ENCODE data around the gene ANAPC5.
"Not testable (repeated sequence)": the region's sequence is repeated elsewhere in the genome, so short reads cannot be mapped to it uniquely, and the experiment has no call there.

ANAPC5 gene

DNA sequence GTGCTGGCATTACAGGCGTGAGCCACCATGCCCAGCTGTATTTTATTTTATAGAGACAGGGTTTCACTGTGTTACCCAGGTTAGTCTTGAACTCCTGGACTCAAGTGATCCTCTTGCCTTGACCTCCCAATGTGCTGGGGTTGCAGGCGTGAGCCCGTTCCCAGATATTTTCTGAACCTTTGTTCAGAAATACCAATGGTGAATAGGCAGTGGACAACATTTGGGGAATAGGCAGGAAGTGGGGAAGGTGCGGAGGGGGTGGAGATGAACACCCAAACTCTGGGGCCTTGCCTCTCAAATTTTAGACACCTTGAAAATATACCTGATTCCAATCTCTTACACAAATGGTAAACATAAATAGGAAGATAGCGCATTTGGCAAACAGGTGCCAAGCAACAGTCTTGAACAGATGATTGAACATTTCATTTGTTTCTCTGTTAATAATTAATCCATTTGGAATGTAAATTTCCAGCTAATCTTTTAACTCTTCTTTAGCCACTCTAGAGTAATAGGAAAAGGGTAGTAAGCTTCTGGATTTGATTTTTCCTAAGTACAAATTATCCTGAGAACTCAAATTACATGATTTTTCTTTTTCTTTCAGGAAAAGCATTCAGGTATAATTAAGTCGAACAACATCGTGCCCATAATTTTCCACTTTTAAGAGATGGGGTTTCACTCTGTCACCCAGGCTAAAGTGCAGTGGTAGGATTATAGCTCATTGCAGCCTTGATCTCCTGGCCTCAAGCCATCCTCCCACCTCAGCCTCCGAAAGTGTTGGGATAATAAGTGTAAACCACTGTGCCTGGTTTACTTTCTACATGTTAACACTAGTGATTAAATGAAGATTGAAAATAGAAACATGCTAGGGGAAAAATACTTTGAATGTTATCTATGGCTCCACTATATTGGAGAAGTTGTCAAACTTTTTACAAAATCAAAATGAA is 24.8 kb upstream of the ANAPC5 start:
- peak overlapping the region; percentile 92 for H3K27ac ChIP-seq
- TF ChIP-seq, protein P1, sequence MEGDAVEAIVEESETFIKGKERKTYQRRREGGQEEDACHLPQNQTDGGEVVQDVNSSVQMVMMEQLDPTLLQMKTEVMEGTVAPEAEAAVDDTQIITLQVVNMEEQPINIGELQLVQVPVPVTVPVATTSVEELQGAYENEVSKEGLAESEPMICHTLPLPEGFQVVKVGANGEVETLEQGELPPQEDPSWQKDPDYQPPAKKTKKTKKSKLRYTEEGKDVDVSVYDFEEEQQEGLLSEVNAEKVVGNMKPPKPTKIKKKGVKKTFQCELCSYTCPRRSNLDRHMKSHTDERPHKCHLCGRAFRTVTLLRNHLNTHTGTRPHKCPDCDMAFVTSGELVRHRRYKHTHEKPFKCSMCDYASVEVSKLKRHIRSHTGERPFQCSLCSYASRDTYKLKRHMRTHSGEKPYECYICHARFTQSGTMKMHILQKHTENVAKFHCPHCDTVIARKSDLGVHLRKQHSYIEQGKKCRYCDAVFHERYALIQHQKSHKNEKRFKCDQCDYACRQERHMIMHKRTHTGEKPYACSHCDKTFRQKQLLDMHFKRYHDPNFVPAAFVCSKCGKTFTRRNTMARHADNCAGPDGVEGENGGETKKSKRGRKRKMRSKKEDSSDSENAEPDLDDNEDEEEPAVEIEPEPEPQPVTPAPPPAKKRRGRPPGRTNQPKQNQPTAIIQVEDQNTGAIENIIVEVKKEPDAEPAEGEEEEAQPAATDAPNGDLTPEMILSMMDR (IDR thresholded peaks at IDR 0.05) = no peak
- no peak for TF ChIP-seq ZFX (IDR thresholded peaks at IDR 0.05; ENCODE audit: borderline replicate concordance)

DNA sequence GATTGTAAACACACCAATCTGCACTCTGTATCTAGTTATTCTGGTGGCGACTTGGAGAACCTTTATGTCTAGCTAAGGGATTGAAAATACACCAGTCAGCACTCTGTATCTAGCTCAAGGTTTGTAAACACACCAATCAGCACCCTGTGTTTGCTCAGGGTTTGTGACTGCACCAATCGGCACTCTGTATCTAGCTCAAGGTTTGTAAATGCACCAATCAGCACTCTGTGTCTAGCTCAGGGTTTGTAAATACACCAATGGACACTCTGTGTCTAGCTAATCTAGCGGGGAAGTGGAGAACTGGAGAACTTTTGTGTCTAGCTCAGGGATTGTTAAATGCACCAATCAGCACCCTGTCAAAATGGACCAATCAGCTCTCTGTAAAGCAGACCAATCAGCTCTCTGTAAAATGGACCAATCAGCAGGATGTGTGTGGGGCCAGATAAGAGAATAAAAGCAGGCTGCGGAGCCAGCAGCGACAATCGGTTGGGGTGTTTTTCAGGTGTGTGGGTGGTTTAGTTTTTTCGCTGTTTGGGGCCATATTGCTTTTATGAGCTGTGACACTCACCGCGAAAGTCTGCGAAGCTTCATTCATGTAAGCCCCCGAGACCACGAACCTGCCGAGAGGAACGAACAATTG is 22.9 kb upstream of the ANAPC5 start:
- H3K27ac ChIP-seq = peak overlapping the region; percentile 92; the same call in 1 of the 2 replicates

DNA sequence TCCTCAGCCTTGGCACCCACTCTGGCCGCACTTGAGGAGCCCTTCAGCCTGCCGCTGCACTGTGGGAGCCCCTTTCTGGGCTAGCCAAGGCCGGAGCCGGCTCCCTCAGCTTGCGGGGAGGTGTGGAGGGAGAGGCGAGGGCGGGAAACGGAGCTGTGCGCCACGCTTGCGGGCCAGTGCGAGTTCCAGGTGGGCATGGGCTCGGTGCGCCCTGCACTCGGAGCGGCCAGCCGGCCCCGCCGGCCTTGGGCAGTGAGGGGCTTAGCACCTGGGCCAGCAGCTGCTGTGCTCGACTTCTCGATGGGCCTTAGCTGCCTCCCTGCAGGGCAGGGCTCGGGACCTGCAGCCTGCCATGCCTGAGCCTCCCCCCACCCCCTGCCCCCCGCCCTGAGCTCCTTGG is 22.1 kb upstream of the ANAPC5 start:
- not testable (repeated sequence) for H3K27ac ChIP-seq

DNA sequence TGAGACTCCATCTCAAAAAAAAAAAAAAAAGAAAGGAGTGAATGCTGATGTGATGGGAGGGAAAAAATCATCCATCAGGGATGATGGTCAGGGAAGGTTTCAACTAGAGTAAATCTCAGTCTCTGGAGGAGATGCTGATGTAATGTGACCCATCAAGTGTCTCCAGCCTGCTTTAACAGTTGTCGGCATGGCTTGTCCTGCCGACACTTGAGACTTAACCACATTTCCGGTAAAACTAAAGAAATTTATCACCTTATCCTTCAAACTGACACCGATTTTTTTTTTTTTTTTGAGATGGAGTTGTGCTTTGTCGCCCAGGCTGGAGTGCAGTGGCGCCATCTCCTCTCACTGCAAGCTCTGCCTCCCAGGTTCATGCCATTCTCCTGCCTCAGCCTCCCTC is 21.5 kb upstream of the ANAPC5 start:
- no peak for TF ChIP-seq ZFX (IDR thresholded peaks at IDR 0.05; ENCODE audit: borderline replicate concordance)
- TF ChIP-seq, protein P1 (IDR thresholded peaks at IDR 0.05) = no peak
- H3K27ac ChIP-seq = no peak overlapping the region

DNA sequence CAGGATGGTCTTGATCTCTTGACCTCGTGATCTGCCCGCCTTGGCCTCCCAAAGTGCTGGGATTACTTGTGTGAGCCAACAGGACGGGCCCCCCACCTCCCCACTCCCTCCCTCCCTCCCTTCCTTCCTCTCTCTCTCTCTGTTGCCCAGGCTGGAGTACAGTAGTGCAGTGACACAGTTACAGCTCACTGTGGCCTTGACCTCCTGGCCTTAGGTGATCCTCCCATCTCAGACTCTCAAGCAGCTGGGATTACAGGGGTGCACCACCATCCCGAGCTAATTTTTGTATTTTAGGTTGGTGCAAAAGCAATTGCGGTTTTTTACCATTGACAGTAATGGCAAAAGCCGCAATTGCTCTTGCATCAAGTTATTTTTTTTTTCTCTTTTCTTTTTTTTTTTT is 19.2 kb upstream of the ANAPC5 start:
- no peak for TF ChIP-seq ZFX (IDR thresholded peaks at IDR 0.05; ENCODE audit: borderline replicate concordance)
- TF ChIP-seq, protein P1 (IDR thresholded peaks at IDR 0.05) = no peak
- no peak overlapping the region for H3K27ac ChIP-seq

DNA sequence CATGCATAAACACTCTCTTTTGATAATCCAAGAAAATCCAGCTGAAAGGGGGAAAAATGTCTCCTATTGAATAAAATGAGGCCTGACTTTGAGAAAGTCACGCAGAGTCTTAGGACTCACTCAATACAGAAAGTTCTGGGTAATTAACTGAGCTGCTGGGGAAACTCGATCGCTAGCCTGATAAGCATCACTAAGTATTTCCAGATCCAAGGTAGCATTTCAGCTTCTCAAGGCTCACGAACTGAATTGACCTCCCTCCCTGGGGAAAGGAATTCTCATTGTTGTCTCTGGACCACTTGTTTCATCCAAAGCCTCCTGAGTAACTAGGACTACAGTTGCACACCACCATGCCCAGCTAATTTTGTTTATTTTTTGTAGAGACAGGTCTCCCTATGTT is 13.8 kb upstream of the ANAPC5 start:
- H3K27ac ChIP-seq = no peak overlapping the region
- TF ChIP-seq ZFX (IDR thresholded peaks at IDR 0.05; ENCODE audit: borderline replicate concordance) = no peak
- TF ChIP-seq, protein P1 (IDR thresholded peaks at IDR 0.05) = no peak

DNA sequence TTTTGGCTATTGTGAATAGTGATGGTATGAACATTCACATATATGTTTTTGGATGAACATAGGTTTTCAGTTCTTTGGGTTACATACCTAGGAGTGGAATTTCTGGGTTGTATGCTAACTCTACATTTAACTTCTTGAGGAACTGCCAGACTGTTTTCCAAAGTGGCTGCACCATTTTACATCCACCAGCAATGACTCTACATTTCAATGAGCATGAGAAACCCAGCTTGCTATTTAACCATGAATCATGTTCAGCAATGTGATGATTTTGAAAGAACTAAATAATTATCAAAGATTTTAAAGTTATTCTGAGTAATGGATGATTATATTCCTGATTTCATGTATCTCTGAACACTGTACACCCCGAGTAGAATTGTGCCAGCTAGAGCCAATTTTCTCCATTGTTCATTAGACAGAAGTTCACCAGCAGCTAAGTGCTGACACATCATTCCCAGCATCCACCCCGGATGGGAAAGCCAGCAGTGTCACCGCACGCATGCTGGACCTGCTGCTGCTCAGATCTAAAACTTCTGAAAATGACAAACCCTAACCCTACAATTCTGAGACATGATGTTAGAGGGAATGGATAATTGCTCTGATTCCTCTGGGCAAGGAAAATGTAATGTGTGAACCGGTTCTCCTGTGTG is 13.3 kb upstream of the ANAPC5 start:
- H3K27ac ChIP-seq = no peak overlapping the region
- TF ChIP-seq, protein P1 (IDR thresholded peaks at IDR 0.05) = no peak
- no peak for TF ChIP-seq ZFX (IDR thresholded peaks at IDR 0.05; ENCODE audit: borderline replicate concordance)

DNA sequence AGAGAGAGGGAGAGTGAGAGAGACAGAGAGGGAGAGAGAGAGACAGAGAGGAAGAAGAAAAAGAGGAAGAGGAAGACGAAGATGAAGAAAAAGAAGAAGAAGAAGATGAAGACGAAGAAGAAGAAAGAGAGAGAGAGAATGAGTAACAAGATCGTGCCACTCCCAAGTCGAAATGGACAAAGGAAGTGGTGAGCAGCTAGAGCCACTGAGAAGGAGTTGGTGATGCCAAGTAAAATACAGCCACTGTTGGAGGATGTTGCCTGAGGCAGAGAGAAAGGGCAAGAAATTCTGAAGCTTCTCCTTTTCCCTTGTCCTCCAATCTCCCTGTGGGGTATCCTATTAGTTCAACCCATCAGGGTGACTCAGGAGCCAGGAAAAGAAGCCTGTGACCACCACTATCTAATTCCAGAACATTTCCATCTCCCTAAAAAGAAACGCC is 12.5 kb upstream of the ANAPC5 start:
- H3K27ac ChIP-seq = no peak overlapping the region
- TF ChIP-seq, protein P1 (IDR thresholded peaks at IDR 0.05) = no peak
- no peak for TF ChIP-seq ZFX (IDR thresholded peaks at IDR 0.05; ENCODE audit: borderline replicate concordance)
